ENCODE measurements around the gene MYT1. TPM values are rescaled to one million over a fixed set of nuclear protein-coding genes. Genes with fewer than 3 reads are reported as not detected.
A peak's percentile ranks its signal among the peaks of the same experiment; 100 is the strongest.
"Not testable (repeated sequence)": the region's sequence is repeated elsewhere in the genome, so short reads cannot be mapped to it uniquely, and the experiment has no call there.

The MYT1 gene
- polyA plus RNA-seq, 1 of the 3 experiments (the other 2 are of a cell fraction): 0.10 TPM

- POLR2A ChIA-PET; H3K9ac ChIP-seq; H3K27me3 ChIP-seq (ENCODE audit: insufficient read depth); H3K4me2 ChIP-seq; H3K27ac ChIP-seq (ENCODE audit: low read depth in 2 of 2, low read length in 1 of 2); H2AFZ ChIP-seq (ENCODE audit: low read depth); H3K4me1 ChIP-seq (ENCODE audit: control insufficient read depth in 1 of 2, insufficient read depth in 2 of 2, low read depth in 1 of 2, low read length in 1 of 2); H4K20me1 ChIP-seq (ENCODE audit: insufficient read depth); H3K9me2 ChIP-seq; H3K9me3 ChIP-seq; H3F3A ChIP-seq (replicated peaks; ENCODE audit: insufficient read depth); H3K36me3 ChIP-seq (replicated peaks in 1 of 2; ENCODE audit: control insufficient read depth in 1 of 2, insufficient read depth in 2 of 2, low read length in 1 of 2); H3K4me3 ChIP-seq (ENCODE audit: low read depth in 2 of 2, low read length in 1 of 2); H3K79me2 ChIP-seq (ENCODE audit: insufficient read depth): not testable (repeated sequence)
- DNase-seq: peak; percentile 39
- CTCF ChIA-PET: interaction anchor here (0.6 to 1.1 kb wide), 3 partner anchors 31 to 881 kb away, joined by 3 read pairs; partner anchors contain the start of gene PCMTD2
- 88% methylated on average over 24 of the region's 46 CpGs for WGBS (ENCODE audit: low lambda C conversion rate)
- TF ChIP-seq CTCF (IDR thresholded peaks at IDR 0.05): peak; percentile 64
Measured at GRCh38 chr20:64285579-64286446, 121.6 kb downstream of the MYT1 start.

GRCh38 chr20:64286447-64287263, 122.4 kb downstream of the MYT1 start:
- H3K27me3 ChIP-seq (ENCODE audit: insufficient read depth); H3K9me2 ChIP-seq; H3K4me2 ChIP-seq; H3K27ac ChIP-seq (ENCODE audit: low read depth in 2 of 2, low read length in 1 of 2); DNase-seq; H3F3A ChIP-seq (replicated peaks; ENCODE audit: insufficient read depth); H3K9ac ChIP-seq; H2AFZ ChIP-seq (ENCODE audit: low read depth); H3K79me2 ChIP-seq (ENCODE audit: insufficient read depth); H3K36me3 ChIP-seq (replicated peaks in 1 of 2; ENCODE audit: control insufficient read depth in 1 of 2, insufficient read depth in 2 of 2, low read length in 1 of 2); POLR2A ChIA-PET; H3K4me3 ChIP-seq (ENCODE audit: low read depth in 2 of 2, low read length in 1 of 2); H4K20me1 ChIP-seq (ENCODE audit: insufficient read depth); H3K4me1 ChIP-seq (ENCODE audit: control insufficient read depth in 1 of 2, insufficient read depth in 2 of 2, low read depth in 1 of 2, low read length in 1 of 2); H3K9me3 ChIP-seq: not testable (repeated sequence)
- WGBS (ENCODE audit: low lambda C conversion rate): 83% methylated on average over 18 of the region's 30 CpGs
- CTCF ChIA-PET: interaction anchor here (0.6 to 1.1 kb wide), 3 partner anchors 31 to 882 kb away, joined by 3 read pairs; partner anchors contain the start of gene PCMTD2

- POLR2A ChIA-PET; H3K4me2 ChIP-seq; H3K36me3 ChIP-seq (replicated peaks in 1 of 2; ENCODE audit: control insufficient read depth in 1 of 2, insufficient read depth in 2 of 2, low read length in 1 of 2); H4K20me1 ChIP-seq (ENCODE audit: insufficient read depth); H3K9me3 ChIP-seq; H3F3A ChIP-seq (replicated peaks; ENCODE audit: insufficient read depth); H3K27ac ChIP-seq (ENCODE audit: low read depth in 2 of 2, low read length in 1 of 2); H3K9me2 ChIP-seq; H2AFZ ChIP-seq (ENCODE audit: low read depth); H3K9ac ChIP-seq; CTCF ChIA-PET; H3K4me1 ChIP-seq (ENCODE audit: control insufficient read depth in 1 of 2, insufficient read depth in 2 of 2, low read depth in 1 of 2, low read length in 1 of 2); H3K79me2 ChIP-seq (ENCODE audit: insufficient read depth); H3K4me3 ChIP-seq (ENCODE audit: low read depth in 2 of 2, low read length in 1 of 2); DNase-seq; H3K27me3 ChIP-seq (ENCODE audit: insufficient read depth): not testable (repeated sequence)
- WGBS (ENCODE audit: low lambda C conversion rate): 93% methylated on average over 3 of the region's 3 CpGs
Measured at GRCh38 chr20:64287264-64287590, 123.0 kb downstream of the MYT1 start.

Small RNAs within 50 kb of the gene (small RNA-seq; reads per million reads assigned to genes)
- gene AL137028.2: 0 reads per million in 7 experiments

Other genes starting within 250 kb of the MYT1 start
- 70.3 and 71.6 TPM in 2 replicates for gene UCKL1, start 208.0 kb upstream of the MYT1 start, polyA plus RNA-seq (2012; rRNA removed)
- gene ZNF512B, start 194.5 kb upstream of the MYT1 start, polyA plus RNA-seq (2012; rRNA removed): 10.4 and 11.8 TPM in 2 replicates
- 11.0 and 11.6 TPM in 2 replicates for gene SAMD10, start 184.8 kb upstream of the MYT1 start, polyA plus RNA-seq (2012; rRNA removed)
- gene PRPF6, start 183.3 kb upstream of the MYT1 start, polyA plus RNA-seq (2012; rRNA removed): 50.1 and 59.1 TPM in 2 replicates
- 0.16 and 0.21 TPM in 2 replicates for gene C20orf204, start 128.3 kb upstream of the MYT1 start, polyA plus RNA-seq (2012; rRNA removed)
- not detected in 2 replicates for gene SOX18, start 114.8 kb upstream of the MYT1 start, polyA plus RNA-seq (2012; rRNA removed)
- gene TCEA2, start 101.3 kb upstream of the MYT1 start, polyA plus RNA-seq (2012; rRNA removed): 53.5 and 98.9 TPM in 2 replicates
- 18.7 and 20.5 TPM in 2 replicates for gene RGS19, start 84.9 kb upstream of the MYT1 start, polyA plus RNA-seq (2012; rRNA removed)
- gene OPRL1, start 84.4 kb upstream of the MYT1 start, polyA plus RNA-seq (2012; rRNA removed): 1.7 and 1.8 TPM in 2 replicates
- gene LKAAEAR1, start 80.1 kb upstream of the MYT1 start, polyA plus RNA-seq (2012; rRNA removed): 0.37 and 0.71 TPM in 2 replicates
- gene NPBWR2, start 56.9 kb upstream of the MYT1 start, polyA plus RNA-seq (2012; rRNA removed): not detected in 2 replicates
- gene PCMTD2, start 91.3 kb downstream of the MYT1 start, polyA plus RNA-seq (2012; rRNA removed): 50.7 and 53.2 TPM in 2 replicates